Stimulated activated CD8-positive, alpha-beta memory T cell treated with anti-CD3 and anti-CD28 coated beads, Interleukin-4, amount 100 ng/mL, for 4 hours (primary cell): Measurements from ENCODE around the gene SPPL2B.

Experiments
- DNase-seq, 2 donors: peaks; one replicate each; pipeline ENCODE4 v3.0.0-alpha.2; 2020; ENCODE audit warnings: low read depth in 2 of 2, low spot score in 1 of 2

The SPPL2B gene

GRCh38 chr19:2296141-2296540 is 32.3 kb upstream of the SPPL2B start:
- DNase-seq: no peak

DNA sequence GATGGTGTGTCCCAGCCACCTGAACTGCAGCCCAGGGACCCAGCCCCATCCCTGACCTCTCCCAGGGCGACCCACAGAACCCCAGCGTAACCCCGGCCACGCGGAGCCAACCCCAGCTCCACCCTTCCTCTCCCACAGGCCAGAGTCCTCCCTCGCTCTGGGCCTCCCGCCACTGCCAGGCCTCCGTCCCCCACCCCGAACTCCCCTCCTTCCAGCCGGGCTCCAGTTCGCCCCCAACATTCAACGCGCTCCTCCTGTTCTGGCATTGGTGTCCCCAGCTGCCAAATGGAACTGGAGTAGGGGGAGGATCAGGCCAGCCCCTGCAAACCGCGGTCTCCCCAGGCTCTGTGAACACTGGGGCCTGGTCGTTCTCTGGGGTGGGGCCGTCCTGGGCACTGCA is 28.0 kb upstream of the SPPL2B start:
- DNase-seq: no peak

GRCh38 chr19:2302319-2303210 is 25.9 kb upstream of the SPPL2B start:
- DNase-seq: no peak

DNA sequence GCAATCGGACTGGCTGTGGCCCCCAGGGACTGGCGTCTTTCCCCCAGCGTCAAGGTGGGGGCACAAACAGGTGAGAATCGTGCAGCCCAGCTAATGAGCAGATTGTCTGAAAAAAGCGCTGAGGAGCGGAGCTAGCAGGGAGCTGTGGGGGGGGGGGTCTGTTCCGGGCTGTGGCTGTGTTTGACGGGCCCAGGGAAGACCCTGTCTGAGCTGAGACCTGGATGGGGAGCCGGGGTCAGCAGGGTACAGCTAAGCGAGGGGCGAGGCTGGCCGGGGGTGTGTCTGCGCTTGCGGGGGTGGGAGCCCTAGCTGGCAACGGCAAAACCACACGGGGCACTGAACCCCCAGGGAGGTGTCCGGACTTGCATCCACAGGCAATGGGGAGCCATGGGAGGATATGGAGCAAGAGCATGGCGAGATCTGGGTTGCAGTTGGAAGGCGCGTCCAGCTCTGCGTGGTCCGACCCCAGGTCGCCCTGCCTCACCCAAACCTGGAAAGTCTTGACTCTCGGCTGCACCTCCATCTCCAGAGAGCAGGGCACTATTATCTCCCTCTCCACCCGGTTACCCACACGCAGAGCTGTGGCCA is 25.2 kb upstream of the SPPL2B start:
- DNase-seq: no peak

- DNase-seq: no peak
Measured at GRCh38 chr19:2305452-2306280, 22.8 kb upstream of the SPPL2B start.

- DNase-seq: no peak
Measured at GRCh38 chr19:2306281-2306806, 22.1 kb upstream of the SPPL2B start.

DNA sequence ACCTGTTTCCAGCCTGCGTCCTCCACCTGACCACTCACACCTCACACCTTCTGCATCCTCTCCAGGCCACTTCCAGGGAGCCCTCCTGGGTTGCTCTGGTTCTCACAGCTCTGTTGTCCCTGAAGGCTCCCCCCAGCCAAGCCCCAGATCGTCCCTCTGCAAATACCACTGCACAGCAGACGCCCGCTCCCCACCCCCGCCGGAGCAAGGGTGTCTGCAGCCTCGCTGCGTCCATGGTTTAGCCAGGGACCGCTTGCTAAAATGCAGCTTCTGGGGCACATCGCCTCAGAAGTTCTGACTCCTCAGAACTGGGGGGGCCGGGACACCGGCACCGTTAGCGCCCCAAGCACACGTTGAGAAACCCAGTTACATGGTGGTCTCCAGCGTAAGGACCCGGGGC is 21.5 kb upstream of the SPPL2B start:
- DNase-seq: no peak

GRCh38 chr19:2307518-2308012 is 20.9 kb upstream of the SPPL2B start:
- DNase-seq: no peak

GRCh38 chr19:2308114-2308556 is 20.3 kb upstream of the SPPL2B start, which contains the start of gene LINGO3:
LINGO3 (minus strand) TSS chr19:2308154; CDS start chr19:2291776, 16,378 bp downstream.
- DNase-seq: no peak

- DNase-seq: no peak
Measured at GRCh38 chr19:2309734-2310362, 18.6 kb upstream of the SPPL2B start.

DNA sequence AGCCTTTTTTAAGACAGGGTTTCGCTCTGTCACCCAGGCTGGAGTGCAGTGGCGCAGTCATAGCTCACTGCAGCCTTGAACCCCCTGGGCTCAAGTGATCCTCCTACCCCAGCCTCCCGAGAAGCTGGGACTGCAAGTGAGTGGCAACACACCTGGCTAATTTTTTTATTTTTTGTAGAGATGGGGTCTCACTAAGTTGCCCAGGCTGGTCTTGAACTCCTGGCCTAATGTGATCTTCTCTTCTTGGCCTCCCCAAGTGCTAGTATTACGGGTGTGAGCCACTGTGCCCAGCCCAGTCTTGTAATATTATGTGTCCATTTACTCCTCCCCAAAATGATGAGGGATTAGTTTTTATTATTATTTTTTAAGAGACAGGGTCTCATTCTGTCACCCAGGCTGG is 17.4 kb upstream of the SPPL2B start:
- no peak for DNase-seq

- no peak for DNase-seq
Measured at GRCh38 chr19:2312820-2313501, 15.5 kb upstream of the SPPL2B start.

GRCh38 chr19:2315121-2315817 is 13.2 kb upstream of the SPPL2B start:
- DNase-seq: no peak

DNA sequence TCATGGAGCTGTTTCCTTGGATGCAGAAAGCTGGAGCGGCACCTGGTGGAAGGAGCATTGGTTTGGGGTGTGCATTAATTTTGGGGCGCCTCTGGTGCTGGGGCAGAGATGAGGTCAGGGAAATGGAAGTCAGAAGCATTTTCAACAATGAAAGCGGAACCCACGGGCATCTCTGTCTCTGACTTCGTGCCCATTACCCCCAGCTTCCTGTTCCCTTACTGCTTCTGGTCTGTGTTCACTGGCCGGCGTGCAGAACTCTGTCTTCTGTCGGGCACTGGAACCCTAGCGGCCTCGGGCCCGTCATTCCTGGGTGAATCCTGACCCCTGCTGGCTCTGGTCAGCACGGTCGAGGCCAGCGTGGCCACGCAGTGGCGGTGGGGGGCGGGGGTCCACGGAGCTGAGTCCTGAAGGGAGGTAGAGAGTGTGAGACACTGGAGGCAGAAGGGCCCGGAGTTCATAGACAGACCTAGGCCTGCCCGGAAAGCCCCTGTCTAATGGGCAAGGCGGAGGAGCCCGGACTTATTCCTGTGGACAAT is 12.6 kb upstream of the SPPL2B start:
- no peak for DNase-seq

DNA sequence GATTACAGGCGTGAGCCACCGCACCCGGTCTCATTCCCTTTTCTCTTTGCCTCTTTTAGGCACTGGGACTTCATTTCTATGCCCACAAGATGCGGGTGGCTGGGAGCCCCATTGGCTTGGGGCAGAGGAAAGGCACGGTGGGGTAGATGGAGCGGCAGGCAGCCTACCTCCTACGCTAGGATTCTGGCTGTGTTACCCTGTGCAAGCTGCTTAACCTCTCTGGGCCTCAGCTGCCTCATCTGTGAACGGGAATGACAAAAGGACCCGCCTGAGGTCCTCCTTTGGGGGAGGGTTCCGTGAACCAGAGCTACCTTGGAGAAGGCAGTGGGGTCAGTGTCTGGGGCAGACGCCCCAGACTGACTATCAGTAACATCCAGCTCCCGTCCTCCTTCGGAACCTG is 11.2 kb upstream of the SPPL2B start:
- no peak for DNase-seq

DNA sequence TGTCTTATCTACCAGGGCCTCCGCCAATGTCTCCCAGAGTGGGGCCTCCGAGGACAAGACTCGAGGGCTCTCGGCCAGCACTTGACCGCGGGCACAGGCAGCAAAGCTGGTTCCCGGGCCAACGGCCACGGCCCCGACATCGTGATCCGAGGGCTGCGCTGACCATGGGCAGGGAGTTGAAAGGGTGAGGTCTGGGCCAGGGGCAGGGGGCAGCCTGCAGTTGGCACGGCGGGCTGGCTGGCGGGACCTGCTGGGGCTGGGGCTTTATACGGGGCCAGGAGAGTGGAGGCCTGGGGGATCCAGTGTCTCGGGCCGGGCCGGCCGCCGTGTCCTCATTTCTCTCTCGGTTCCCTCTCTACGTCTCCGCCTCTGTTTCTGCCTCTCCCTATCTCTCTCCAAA is 10.7 kb upstream of the SPPL2B start:
- DNase-seq: no peak

DNA sequence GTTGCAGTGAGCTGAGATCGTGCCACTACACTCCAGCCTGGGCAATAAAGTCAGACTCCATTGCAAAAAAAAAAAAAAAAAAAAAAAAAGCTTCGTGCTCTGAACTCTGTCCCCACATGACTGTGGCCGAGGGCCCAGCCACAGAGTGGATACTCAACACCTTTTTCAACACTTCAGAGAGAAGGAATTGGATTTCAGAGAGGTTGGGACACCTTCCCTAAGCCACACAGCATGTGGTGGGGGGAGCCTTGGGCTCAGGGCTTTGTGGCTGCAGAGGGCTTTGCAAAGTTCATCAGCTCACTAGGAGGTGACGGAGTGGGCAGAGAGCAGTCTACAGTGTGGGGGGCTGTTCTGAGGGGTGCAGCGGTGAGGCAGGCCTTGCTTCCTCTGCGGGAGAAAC is 9.6 kb upstream of the SPPL2B start:
- DNase-seq: no peak

DNA sequence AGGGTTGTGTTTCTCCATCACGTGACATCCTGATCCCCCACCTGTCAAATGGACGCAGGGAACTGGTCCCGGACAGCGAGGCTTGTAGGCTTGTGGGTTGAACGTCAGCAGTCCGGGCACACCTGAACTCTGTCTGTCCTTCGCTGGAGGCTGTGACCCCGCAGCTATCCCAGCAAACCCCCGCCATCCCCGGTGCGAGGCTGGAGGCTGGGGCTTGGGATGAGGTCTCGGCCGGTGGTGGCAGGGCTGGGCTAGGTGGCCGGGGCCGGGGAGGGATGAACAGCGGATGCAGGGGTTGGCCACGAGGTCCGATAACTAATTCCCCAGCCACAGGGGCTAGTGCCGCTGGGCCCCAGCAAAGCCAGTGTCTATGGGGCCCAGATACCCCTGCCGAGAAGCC is 8.9 kb upstream of the SPPL2B start:
- DNase-seq: no peak

DNA sequence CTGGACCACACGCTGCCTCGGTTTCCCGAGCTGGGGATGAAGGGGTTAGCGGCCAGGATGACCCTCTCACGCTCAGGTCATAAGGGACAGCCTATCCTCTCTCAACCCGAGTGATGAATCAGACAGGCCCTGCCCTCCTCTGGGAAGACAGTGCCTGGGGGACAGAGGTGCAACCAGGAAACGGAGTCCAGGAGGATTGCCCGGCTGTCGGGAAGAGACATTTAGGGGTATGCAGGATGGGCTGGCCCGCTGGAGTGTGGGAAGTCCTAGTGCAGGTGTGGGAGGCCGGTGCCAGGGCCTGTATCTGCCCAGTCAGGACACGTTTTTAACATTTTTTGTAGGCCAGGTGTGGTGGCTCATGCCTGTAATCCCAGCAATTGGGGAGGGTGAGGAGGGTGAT is 8.4 kb upstream of the SPPL2B start:
- no peak for DNase-seq
